Smooth muscle cell (in vitro differentiated cells): ENCODE data around the gene MRPL3. TPM values are rescaled to one million over a fixed set of nuclear protein-coding genes. Genes with fewer than 3 reads are reported as not detected.
A peak's percentile ranks its signal among the peaks of the same experiment; 100 is the strongest.

Source experiments
- DNase-seq: peaks from one replicate; lab custom pipeline; 2025; ENCODE audit not compliant: unreplicated experiment; lab: John Stamatoyannopoulos, UW
- H2AFZ ChIP-seq: fragments of 200-600 bp; sonication (generic); 2 replicates; pipeline ENCODE4 v1.6.0; 2016; ENCODE audit warnings: antibody characterized with exemption, low read depth, mild to moderate bottlenecking
- H3F3A ChIP-seq: fragments of 200-600 bp; sonication (generic); 2 replicates; pipeline ENCODE4 v1.6.0; 2017; ENCODE audit warnings: antibody characterized with exemption, low read depth
- H3K27ac ChIP-seq: fragments of 200-600 bp; sonication (generic); 2 replicates; pipeline ENCODE4 v1.5.1; 2016; ENCODE audit warnings: low read depth, mild to moderate bottlenecking
- H3K27me3 ChIP-seq: fragments of 200-600 bp; sonication (generic); 2 replicates; pipeline ENCODE4 v1.6.1; 2016; ENCODE audit warnings: low read depth, mild to moderate bottlenecking
- H3K36me3 ChIP-seq: fragments of 200-600 bp; sonication (generic); 2 replicates; pipeline ENCODE4 v1.5.1; 2016; ENCODE audit warnings: low read depth
- H3K4me1 ChIP-seq: fragments of 200-600 bp; sonication (generic); 2 replicates; pipeline ENCODE4 v1.5.1; 2016; ENCODE audit warnings: low read depth
- H3K4me2 ChIP-seq: fragments of 200-600 bp; sonication (generic); 2 replicates; pipeline ENCODE4 v1.6.0; 2016; ENCODE audit warnings: mild to moderate bottlenecking
- H3K4me3 ChIP-seq: fragments of 200-600 bp; sonication (generic); 2 replicates; pipeline ENCODE4 v1.5.1; 2016; ENCODE audit warnings: mild to moderate bottlenecking
- H3K79me2 ChIP-seq: fragments of 200-600 bp; sonication (generic); 2 replicates; pipeline ENCODE4 v1.6.0; 2016; ENCODE audit warnings: low read depth, mild to moderate bottlenecking
- H3K9ac ChIP-seq: fragments of 200-600 bp; sonication (generic); 2 replicates; pipeline ENCODE4 v1.6.0; 2016; ENCODE audit warnings: low read depth
- H3K9me3 ChIP-seq: fragments of 200-600 bp; sonication (generic); replicated peaks from 2 replicates; pipeline ENCODE4 v1.5.1; 2016; ENCODE audit warnings: low read depth
- H4K20me1 ChIP-seq: fragments of 200-600 bp; sonication (generic); 2 replicates; pipeline ENCODE4 v1.6.0; 2016; ENCODE audit warnings: low read depth
- CTCF ChIP-seq: fragments of 200-600 bp; sonication (generic); IDR thresholded peaks from 2 replicates; pipeline ENCODE4 v1.5.1; 2017; ENCODE audit warnings: borderline replicate concordance, mild to moderate bottlenecking, antibody characterized with exemption; ENCODE audit not compliant: insufficient read depth, poor library complexity, severe bottlenecking
- WGBS: methylation state at CpG from one replicate; pipeline ENCODE4 v1.1.7; 2016; ENCODE audit warnings: low lambda C conversion rate; 5-methylcytosine and 5-hydroxymethylcytosine counted together
- polyA plus RNA-seq: library from polyadenylated mRNA; unstranded; fragments of >200 nt; fragmentation: Nextera tagmentation; extraction: Ambion mirVana; gene quantifications from 2 replicates; pipeline ENCODE4 v1.2.1, GENCODE V29; 2016
- total RNA-seq: library from RNA; depleted of rRNA; stranded (reverse); fragments of >200 nt; gene quantifications from 2 replicates; pipeline ENCODE4 v1.2.3, GENCODE V29; 2014

The MRPL3 gene
- total and polyA plus RNA-seq, 2 experiments from 2014 or later = 80.5 to 139 TPM

GRCh38 chr3:131485119-131485518 is 17.7 kb downstream of the MRPL3 start:
- no peaks in the 10 kb centered on the region for H3K9me3 ChIP-seq
- WGBS = 33% methylated on average over 1 of the region's 1 CpG
- DNase-seq = no peak
- peaks cover 4% of the 10 kb centered on the region for H3K4me1 ChIP-seq
- peaks cover 23% of the 10 kb centered on the region for H3K36me3 ChIP-seq
- peaks cover 9% of the 10 kb centered on the region for H3K79me2 ChIP-seq
- no peak for TF ChIP-seq CTCF
- H4K20me1 ChIP-seq = peaks cover 22% of the 10 kb centered on the region
- H3F3A ChIP-seq = no peaks in the 10 kb centered on the region
- peak overlapping the region; percentile 76 for H3K27ac ChIP-seq
- H3K4me2 ChIP-seq = peak overlapping the region; percentile 36
- no peak overlapping the region for H3K4me3 ChIP-seq
- H2AFZ ChIP-seq = no peak overlapping the region
- peak overlapping the region; percentile 42 for H3K9ac ChIP-seq
- H3K27me3 ChIP-seq = no peaks in the 10 kb centered on the region

- Histone ChIP-seq H3F3A (no peaks in the 10 kb centered on the region), H3K9me3 (no peaks in the 10 kb centered on the region), H3K4me1 (peaks cover 4% of the 10 kb centered on the region), H3K79me2 (peaks cover 9% of the 10 kb centered on the region), H3K36me3 (peaks cover 22% of the 10 kb centered on the region), H3K4me3 (no peak overlapping the region), H2AFZ (no peak overlapping the region), H3K9ac (peak overlapping the region; percentile 42), H3K4me2 (peak overlapping the region; percentile 36), H3K27me3 (no peaks in the 10 kb centered on the region), H4K20me1 (peaks cover 22% of the 10 kb centered on the region), H3K27ac (peak overlapping the region; percentile 76)
- WGBS = 97% methylated on average over 4 of the region's 4 CpGs
- no peak for TF ChIP-seq CTCF
- DNase-seq = no peak
These were observed 18.2 kb downstream of the MRPL3 start for GRCh38 chr3:131484496-131485111.

GRCh38 chr3:131480116-131480515 is 22.7 kb downstream of the MRPL3 start:
- no peak overlapping the region for H3K4me3 ChIP-seq
- no peaks in the 10 kb centered on the region for H3K27me3 ChIP-seq
- H3K9ac ChIP-seq = no peak overlapping the region
- no peak overlapping the region for H3K4me2 ChIP-seq
- H3F3A ChIP-seq = no peaks in the 10 kb centered on the region
- H3K36me3 ChIP-seq = peaks cover 6% of the 10 kb centered on the region
- no peak overlapping the region for H3K27ac ChIP-seq
- WGBS = 100% methylated on average over 2 of the region's 2 CpGs
- H2AFZ ChIP-seq = no peak overlapping the region
- no peak for DNase-seq
- H3K4me1 ChIP-seq = no peaks in the 10 kb centered on the region
- peaks cover 31% of the 10 kb centered on the region for H3K79me2 ChIP-seq
- peaks cover 31% of the 10 kb centered on the region for H4K20me1 ChIP-seq
- TF ChIP-seq CTCF = no peak
- no peaks in the 10 kb centered on the region for H3K9me3 ChIP-seq

- peaks cover 49% of the 10 kb centered on the region for H3K79me2 ChIP-seq
- no peak overlapping the region for H3K9ac ChIP-seq
- WGBS = 90% methylated on average over 3 of the region's 3 CpGs
- DNase-seq = no peak
- peaks cover 11% of the 10 kb centered on the region for H3K4me1 ChIP-seq
- H4K20me1 ChIP-seq = peaks cover 39% of the 10 kb centered on the region
- no peak overlapping the region for H3K27ac ChIP-seq
- H3K27me3 ChIP-seq = no peaks in the 10 kb centered on the region
- H3K4me2 ChIP-seq = no peak overlapping the region
- H3F3A ChIP-seq = no peaks in the 10 kb centered on the region
- peaks cover 6% of the 10 kb centered on the region for H3K36me3 ChIP-seq
- H2AFZ ChIP-seq = no peak overlapping the region
- no peak for TF ChIP-seq CTCF
- no peaks in the 10 kb centered on the region for H3K9me3 ChIP-seq
- H3K4me3 ChIP-seq = no peak overlapping the region
These were observed 25.0 kb downstream of the MRPL3 start for GRCh38 chr3:131477813-131478212.
